Muscle of back (tissue), 11 donors: Measurements from ENCODE around the gene SLC6A11. TPM values are rescaled to one million over a fixed set of nuclear protein-coding genes. Genes with fewer than 3 reads are reported as not detected.

Source experiments
- DNase-seq, 3 donors: peaks; one replicate each; pipeline versions ENCODE4 v3.0.0 to v3.0.0-alpha.2; 2013
- polyA plus RNA-seq, 10 donors: library from polyadenylated mRNA; unstranded; fragments of 120-200 nt; gene quantifications; one replicate each; pipeline ENCODE4 v1.2.1, GENCODE V29; 2013; ENCODE audit not compliant: insufficient read length in 10 of 10

Gene SLC6A11
- polyA plus RNA-seq, 10 donors: 0.05 to 0.57 (median 0.20) TPM; not detected in 5

- no peak for DNase-seq
Measured at GRCh38 chr3:10788451-10788850, 27.6 kb upstream of the SLC6A11 start.

- no peak for DNase-seq
Measured at GRCh38 chr3:10790713-10791112, 25.3 kb upstream of the SLC6A11 start.

GRCh38 chr3:10792208-10792607, 23.8 kb upstream of the SLC6A11 start:
- DNase-seq: no peak

DNA sequence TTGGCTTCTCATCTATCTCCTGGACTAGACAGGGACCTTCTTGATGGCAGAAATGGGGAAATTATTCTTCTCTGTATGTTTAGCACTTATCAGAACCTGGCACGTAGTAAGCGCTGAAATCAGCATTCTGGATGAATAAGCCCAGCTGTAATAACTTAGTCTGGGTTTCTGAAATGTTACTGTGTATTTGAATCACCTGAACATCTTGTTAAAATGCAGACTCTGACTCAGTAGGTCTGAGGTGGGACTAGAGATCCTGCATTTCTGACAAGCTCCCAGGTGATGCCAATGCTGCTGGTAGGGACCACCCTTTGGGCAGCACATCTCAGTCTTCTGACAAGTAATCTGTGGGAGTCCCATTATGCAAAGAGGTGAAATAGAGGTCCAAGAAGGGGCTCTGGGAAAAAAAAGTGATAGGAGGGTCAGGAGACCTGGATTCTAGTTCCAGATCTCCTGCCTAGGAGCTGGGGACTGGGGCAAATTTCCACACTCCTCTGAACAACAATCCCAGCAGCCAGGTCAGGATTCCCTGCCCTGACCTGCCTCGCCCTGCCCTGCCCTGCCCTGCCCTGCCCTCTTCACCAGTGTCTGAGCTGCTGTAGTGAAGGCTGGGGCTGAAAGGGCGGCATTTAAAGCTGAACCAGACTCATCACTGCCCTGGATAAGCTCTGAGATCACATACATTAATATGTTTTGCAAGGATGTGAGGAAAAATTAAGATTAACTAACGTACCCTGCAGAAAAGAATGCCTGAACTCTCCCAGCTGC, 17.2 kb upstream of the SLC6A11 start:
- DNase-seq: no peak

GRCh38 chr3:10804183-10804648, 11.8 kb upstream of the SLC6A11 start:
- DNase-seq: no peak

GRCh38 chr3:10806006-10806405, 10.0 kb upstream of the SLC6A11 start:
- no peak for DNase-seq

DNA sequence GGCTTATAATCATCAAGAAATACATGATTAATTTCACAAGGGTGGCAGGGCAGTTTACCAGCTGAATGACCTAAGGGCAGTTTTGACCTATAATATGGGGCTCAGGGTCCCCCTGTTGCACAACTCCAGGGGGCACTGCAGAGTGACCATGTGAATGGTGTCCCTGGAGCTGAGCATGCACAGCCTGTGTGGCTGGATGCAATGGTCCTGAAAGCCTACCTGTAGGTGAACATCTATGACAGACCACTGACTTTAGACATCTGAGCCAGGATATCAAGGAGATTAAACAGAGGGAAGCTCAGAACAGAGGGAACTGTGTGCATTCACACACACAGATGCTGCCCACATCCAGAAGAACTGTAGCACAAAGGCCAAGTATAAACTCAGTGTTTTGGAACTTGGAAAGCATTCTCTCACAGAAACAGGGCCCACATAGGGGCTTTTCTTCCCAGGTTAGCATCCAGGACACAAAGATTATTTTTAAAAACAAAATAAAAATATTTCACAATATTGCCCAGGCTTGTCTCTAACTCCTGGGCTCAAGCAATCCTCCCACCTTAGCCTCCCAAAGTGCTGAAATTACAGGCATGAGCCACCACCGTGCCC, 7.8 kb upstream of the SLC6A11 start:
- no peak for DNase-seq

- no peak for DNase-seq
Measured at GRCh38 chr3:10808974-10809373, 7.1 kb upstream of the SLC6A11 start.

GRCh38 chr3:10810376-10810775, 5.7 kb upstream of the SLC6A11 start:
- no peak for DNase-seq

GRCh38 chr3:10813425-10813824, 2.6 kb upstream of the SLC6A11 start:
- no peak for DNase-seq

DNA sequence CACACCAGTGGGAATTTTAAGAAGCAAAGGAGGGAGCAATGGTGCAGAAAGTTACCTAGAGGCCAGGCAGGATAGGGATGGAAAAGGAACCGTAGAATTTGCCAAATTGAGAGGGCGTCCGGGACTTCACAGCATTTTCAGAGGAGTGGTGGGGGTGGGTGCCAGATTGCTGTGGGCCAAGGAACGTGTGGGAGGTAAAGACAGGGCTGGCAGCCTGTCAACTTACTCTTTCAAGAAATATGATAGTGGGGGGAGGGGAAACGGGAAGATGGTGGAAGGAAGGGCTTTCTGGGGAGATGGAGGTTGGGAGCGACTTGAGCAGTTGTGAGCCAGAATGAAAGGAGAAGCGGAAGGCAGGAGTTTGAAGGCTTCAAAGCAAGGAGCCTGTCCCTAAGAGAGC, 1.4 kb upstream of the SLC6A11 start:
- no peak for DNase-seq

DNA sequence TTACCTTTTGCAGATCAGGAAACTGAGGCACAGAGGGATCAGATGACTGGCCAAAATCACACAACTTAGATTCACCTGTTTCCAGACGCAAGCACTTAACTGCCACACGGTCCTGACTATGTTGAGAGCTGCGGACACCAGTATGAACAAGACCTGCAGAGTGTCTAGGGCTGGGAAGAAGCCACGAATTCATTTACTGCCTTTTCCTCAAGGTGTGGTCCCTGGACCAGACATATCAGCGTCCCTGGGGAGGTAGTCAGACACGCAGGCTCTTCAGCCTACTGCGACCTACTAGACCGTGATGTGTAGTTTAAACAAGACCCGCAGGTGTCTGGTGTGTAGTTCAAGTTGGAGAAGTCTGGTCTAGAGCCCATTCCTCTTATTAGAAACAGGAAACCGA, 541 bp upstream of the SLC6A11 start:
- DNase-seq: no peak

DNA sequence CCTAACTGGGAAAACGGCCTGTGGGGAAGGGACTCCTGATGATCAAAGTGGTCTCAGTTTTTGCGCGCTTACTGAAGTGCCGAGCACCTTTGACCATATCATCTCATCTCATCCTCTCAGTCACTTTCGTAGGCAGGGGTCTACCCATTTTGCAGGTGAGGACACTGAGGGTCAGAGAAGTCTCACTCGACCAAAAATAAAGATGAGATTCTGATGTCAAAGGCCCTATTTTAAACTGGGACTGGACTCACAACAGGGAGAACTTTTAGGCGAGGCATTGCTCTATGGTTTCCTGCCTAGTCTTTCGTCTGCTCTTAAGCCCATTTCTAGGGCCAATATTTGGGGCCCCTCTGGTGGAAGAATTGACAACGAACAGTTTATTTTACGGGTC, 830 bp downstream of the SLC6A11 start:
- no peak for DNase-seq

GRCh38 chr3:10817506-10817905, 1.5 kb downstream of the SLC6A11 start:
- DNase-seq: no peak

DNA sequence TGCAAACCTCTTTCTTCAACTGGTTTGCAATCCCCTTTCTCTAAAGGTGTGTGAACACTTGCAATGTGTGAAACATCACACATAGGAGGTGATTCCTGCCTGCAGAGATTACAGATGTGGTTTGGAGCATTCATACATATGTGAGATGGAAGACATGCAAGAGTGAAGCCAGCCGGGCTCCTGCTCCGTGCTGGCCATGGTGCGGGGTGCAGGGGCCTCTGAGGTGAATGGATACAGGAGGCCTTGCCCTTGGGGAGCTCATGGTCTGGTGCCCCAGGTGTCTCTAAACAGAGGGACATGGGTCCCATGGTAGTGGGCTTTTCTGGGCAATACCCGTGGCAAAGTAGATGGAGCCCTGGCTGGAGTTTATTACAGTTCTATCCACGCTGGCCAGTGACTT, 6.0 kb downstream of the SLC6A11 start:
- DNase-seq: no peak

DNA sequence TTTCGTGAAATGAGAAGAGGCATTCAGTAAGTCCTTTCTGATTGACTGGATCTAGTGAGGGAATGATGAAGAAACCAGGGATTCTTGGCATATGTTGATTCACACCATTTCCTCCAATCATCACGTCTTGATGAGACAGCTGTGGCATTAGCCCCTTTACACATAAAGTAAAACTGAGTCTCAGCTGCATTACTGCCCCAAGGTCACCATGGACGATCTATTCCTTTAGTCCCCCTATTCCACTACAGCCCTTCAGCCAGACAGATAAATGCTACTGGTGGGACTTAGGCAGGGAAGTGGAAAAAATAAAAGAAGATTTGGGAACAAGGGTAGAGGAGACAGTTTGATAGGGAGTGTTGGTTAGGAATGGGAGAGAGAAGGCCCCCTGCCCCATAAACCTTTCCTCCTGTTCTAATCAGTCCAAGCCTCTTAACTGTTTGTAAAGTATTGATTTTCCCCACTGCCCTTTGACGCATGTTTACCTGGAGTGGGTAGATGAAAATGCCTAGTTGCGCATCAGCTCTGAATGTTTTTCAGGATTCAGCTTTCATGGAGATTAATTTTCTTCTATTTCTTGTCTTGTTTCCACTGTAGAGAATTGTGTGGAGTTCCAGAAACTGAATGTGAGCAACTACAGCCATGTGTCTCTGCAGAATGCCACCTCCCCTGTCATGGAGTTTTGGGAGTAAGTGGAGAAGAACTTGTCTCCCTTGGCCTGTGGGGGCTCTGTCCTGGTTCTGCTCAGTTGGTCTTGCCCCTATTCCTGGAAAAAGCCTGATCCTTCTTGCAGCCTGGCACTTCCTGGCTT, 6.9 kb downstream of the SLC6A11 start:
- no peak for DNase-seq

GRCh38 chr3:10823516-10823818, 7.4 kb downstream of the SLC6A11 start:
- DNase-seq: no peak

DNA sequence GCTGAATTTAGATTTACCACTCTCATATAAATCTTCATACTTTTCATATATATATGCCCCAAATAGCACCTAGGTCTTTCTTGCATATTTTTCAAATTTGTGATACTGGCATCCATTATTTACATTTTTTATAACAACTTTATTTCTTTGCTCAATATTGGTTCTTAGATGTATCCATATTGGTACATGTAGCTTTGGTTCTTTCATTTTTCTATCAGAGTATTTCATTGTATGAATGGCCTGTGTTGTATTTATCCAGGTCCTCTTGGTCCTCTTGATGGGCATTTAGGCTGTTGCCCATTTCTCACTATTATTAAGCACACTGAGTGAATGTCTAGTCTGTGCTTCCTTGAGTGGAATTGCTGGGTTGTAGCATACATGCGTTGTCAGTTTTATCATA, 8.4 kb downstream of the SLC6A11 start:
- no peak for DNase-seq

DNA sequence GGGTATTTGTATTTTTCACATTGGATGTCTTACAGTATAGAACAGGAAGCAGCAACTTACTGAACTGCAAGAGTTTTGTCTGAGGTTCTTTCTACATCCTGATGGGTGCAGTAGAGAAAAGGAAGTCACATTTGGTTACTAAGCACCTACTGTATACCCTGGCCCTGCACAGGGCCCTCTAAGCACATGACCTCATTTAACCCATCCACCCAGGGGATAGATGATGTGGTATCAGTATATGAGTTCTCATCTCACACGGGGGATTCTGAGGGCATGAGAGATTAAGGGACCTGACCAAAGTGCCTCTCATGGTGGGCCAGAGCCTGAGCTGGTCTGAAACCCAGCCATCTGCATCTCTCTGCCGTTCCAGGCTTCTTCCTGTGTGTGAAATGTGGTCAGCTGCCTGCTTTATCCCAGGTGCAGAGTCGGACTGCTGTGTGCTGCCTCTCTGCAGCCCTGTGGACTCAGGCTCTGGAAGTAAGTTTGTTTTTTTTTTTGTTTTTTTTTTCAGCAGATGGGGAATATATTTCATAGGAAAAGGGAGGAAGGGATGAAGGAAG, 17.9 kb downstream of the SLC6A11 start:
- DNase-seq: no peak

DNA sequence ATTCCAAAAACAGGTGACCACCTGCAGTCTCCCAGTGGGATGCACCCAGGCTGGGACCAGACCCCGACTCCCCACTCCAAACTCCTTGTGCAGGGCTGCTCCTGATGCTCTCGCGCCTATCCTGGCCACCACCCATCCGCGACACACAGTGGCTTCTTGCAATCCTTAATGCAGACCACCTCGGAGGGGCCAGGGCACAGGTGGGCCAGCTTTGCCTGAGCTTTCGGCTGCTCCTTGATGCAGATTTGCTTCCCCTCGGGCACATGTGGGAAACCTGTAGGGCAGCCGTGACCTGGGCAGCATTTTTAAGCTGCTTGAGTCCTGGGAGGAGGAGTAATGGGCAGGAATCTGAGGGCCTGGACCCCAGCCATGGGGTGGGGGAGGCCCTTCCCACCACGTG, 18.9 kb downstream of the SLC6A11 start:
- DNase-seq: no peak

- DNase-seq: no peak
Measured at GRCh38 chr3:10835406-10835805, 19.4 kb downstream of the SLC6A11 start.

- no peak for DNase-seq
Measured at GRCh38 chr3:10836676-10837075, 20.6 kb downstream of the SLC6A11 start.

- DNase-seq: no peak
Measured at GRCh38 chr3:10837849-10838248, 21.8 kb downstream of the SLC6A11 start.
